ENCODE measurements around the gene LIFR.
"Not testable (repeated sequence)": the region's sequence is repeated elsewhere in the genome, so short reads cannot be mapped to it uniquely, and the experiment has no call there.

LIFR gene

GRCh38 chr5:38546691-38547146 is 9.7 kb downstream of the LIFR start:
- no peak for FAIRE-seq

DNA sequence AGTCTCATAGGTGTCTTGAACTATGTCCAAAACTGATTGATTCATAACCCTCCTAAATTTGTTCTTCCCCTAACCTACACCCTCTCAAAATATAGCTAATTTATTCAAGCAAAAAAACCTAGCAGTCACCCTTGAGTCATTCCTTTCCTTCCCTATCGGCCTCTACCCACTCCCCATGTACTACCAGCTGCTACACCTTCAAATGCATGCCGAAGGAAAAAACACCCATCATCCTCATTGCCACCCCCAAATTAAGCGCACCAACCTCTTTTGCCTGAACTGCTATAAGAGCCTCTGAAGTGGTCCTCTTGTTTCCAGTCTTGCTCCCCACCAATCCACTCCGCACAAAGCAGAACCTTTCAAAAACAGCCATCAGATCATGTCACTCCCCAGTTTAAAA is 12.6 kb downstream of the LIFR start:
- FAIRE-seq, result no peak

DNA sequence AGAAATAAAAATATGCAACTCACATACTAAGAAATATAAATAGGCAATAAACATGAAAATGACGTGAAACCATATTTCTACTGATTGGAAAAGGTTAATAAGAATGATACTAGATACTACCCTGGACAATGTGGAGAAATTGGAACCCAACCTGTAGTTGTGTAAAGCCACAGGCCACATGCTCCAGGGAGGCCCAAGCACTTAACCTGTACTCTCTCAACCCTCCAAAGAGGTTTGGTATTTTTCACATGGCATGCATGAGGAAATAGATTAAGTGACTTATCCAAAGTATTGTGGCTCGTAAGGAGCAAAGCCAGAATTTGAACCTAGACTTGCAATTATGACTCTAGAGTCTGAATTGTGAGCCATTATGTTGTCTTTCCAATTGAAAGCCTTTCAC is 13.4 kb downstream of the LIFR start:
- no peak for FAIRE-seq

DNA sequence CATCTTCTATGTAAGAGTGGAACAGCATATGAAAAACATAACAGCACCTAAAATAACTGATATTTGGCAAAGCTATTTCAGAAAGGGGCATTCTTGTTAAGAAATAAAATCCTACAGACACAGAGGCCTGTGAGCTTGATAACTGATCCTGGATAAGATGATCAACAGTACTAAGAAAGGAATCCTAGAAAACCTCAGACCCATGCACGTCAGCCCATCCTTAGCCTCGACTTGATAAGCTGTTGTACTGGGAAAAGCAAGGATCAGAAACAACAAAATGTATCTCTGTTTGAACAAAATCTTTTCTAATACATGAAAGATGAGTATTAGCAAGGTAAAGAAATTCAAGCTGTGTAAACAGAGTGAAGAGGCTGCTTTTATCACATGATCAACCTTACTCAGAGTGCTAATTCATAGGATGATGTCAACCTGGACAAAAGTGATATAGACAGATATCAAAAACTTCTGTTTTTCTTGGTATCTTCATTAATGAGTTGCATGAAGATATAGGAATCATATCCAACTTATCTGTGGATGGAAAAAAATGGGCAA is 15.2 kb downstream of the LIFR start:
- FAIRE-seq, result no peak

- no peak for FAIRE-seq
Measured at GRCh38 chr5:38540314-38540713, 16.1 kb downstream of the LIFR start.

GRCh38 chr5:38538161-38538560 is 18.3 kb downstream of the LIFR start:
- FAIRE-seq, result no peak

GRCh38 chr5:38537505-38537904 is 18.9 kb downstream of the LIFR start:
- no peak for FAIRE-seq

- FAIRE-seq, result no peak
Measured at GRCh38 chr5:38536968-38537367, 19.5 kb downstream of the LIFR start.

DNA sequence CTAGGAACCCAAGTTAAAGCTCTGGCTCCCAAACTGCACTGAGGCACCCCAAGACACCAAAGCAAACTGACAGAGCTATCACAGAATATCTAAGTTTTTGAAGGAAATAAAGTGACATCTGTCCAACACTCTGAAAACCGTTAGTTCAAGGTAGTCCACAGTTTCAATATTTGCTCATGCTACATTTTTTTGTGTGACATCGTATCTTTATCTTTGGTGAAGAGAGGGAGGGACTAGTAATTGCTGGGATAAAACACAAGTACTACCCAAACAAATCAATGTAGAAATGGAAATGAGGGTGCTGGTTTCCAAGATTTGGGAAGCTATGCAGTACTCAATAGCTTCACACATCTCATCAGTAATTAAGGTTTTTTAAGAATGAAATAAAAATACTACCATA is 20.6 kb downstream of the LIFR start:
- no peak for FAIRE-seq

- FAIRE-seq, result no peak
Measured at GRCh38 chr5:38535248-38535750, 21.1 kb downstream of the LIFR start.

GRCh38 chr5:38534156-38534453 is 22.3 kb downstream of the LIFR start:
- FAIRE-seq, result no peak

DNA sequence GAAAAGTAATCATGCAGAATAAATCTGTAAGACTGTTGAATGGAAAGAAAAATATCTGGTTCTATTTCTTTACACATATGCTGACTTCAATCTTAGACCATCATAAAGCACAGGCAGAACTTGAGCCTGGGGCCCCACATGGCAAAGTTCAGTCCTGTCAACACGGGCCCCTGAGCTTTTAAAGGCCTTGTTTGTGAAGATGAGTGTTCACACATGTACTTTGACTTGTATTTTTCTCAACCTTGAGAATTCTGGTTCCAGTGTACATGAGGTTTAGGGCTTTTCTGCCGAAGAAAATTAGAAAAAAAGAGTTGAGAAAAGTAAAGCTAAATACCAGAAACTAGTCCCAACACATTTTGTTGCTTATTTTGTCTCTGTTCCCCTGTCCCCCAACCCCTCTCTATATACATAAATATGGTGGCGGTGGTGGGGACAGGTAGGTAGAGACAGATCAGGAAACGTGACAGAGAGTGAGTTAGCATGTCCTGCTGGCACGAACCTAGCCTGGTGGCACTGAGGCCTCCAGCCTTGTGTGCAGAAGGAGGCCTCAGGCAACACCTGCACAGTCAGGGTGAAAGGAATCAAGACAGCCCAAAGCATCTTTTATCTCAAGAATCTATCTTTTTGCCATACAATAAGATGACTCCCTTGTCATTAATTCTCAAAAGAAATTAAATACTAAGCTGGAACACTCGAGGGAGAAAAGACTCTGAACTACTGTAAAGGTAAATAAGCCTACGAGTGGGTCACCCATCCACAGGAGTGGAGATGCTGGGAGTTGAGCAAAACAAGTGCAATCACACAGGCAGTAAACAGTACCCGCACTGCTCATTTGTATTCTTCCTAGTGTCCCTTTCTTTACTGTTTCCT is 22.9 kb downstream of the LIFR start:
- FAIRE-seq, result no peak

GRCh38 chr5:38532165-38532669 is 24.2 kb downstream of the LIFR start:
- FAIRE-seq, result no peak

DNA sequence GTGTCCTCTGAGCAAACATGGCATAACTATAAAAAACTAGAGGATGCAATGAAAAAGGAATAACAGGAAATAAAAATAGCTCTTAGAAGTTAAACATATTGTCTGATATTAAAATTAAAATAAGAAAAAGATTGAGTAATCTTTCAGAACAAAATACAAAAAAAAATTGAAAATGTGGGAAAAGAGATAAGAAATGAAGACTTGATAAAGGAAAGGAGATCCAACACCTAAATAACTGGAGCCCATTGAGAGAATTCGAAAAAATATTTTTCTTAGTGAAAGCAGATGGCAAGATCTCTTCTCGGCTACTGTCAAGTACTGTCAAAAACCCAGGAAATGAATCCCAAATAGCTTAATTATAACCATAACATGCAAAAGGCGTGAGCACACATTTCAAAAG is 24.9 kb downstream of the LIFR start:
- no peak for FAIRE-seq

- peak; percentile 75 for FAIRE-seq
Measured at GRCh38 chr5:38529955-38530646, 26.3 kb downstream of the LIFR start.

DNA sequence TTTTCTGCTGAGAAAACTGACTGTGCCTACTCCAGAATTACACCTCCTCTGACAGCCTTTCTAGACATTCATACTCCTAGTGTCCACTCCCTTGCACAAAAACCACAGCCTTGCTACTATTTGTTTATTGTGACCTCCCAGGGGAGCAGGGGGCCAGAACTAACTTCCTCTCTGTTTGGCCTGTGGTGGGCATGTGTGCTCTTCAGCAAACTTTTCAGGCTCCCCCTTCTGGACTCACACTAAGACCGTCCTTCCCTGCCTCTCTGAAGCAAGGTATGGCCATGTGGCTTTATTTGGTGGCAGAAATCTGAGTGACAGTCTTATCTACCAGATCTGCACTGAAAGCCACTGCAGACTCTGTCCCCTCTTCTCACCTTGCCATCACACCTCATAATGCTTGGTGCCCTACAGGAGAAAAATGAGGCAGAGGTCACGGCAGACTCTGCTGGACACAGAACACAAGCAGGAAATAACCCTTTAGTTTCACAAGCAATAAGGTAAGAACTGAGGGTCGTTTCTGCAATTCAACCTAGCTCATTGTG is 28.2 kb downstream of the LIFR start:
- FAIRE-seq, result no peak

DNA sequence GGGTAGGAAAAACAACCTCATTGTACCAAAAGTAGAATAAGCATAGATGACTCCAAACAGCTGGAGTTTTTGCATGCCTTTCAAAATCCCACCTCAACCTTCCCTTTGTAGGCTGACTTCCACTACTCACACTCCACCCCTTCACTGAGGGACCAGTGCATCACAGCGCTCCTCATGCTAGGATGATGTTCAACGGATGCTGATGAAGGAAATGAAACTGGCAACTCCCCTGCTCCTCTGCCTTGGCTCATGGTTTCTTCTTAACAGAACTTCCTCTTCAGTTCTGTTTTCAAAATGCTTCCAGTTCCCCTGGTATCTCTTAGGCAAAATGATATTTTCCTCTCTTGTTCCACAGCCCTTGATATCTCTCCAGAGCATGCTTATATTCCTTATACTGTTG is 29.0 kb downstream of the LIFR start:
- FAIRE-seq, result no peak

- no peak for FAIRE-seq
Measured at GRCh38 chr5:38524022-38524421, 32.4 kb downstream of the LIFR start.

- FAIRE-seq, result no peak
Measured at GRCh38 chr5:38519476-38519875, 37.0 kb downstream of the LIFR start.

DNA sequence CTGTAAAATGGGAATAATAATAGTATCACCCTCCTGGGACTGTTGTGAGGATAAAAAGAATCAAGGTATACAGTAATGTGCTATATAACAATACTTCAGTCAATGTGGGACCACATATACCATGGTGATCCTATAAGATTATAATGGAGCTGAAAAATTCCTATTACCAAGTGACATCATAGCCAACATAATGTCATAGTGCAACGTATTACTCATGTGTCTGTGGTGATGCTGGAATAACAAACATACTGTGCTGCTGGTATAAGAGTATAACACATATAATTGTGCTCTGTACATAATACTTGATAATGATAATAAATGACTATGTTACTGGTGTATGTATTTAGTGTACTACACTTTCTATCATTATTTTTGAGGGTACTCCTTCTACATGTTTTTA is 38.1 kb downstream of the LIFR start:
- FAIRE-seq, result no peak

DNA sequence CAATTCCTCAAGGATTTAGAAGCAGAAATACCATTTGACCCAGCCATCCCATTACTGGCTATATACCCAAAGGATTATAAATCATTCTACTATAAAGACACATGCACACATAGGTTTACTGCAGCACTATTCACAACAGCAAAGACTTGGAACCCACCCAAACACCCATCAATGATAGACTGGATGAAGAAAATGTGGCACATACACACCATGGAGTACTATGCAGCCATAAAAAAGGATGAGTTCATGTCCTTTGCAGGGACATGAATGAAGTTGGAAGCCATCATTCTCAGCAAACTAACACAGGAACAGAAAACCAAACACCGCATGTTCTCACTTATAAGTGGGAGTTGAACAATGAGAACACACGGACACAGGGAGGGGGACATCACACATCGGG is 39.8 kb downstream of the LIFR start:
- FAIRE-seq, result not testable (repeated sequence)

DNA sequence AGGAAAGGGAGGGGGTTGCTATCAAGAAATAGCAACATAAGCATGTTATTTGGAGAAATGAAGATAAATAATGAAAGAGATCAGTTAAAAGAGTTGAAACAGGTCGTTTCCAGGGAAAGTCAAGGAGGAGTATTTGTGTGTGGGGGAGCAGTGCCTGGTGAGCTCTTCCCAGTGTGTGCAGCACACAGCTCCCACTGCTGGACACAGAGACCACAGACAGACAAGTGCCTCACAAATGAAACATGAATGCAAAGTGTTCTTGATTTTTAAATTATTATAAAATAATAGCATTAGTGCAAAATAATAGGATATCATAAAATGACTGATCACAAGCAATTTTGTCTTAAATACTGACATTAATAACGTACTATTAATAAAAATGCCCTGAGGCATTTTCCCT is 40.8 kb downstream of the LIFR start:
- no peak for FAIRE-seq

DNA sequence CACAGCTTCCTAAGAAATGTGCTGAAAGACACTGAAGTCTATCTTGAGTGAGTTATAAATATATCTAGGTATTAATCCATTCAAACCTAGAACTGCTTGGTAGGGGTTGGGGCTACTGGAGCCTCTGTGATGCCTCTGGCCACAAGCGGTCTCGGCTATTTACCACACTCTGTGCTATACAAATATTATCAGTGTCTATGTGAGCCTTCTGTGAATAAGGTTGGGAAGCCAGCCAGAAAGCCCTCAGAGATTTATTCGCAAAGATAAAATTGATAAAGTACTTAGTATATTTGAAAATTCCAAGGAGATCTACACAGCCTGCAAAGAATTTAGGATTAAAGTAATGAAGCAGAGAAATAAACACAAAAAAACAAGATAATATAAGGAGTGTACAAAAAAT is 41.4 kb downstream of the LIFR start:
- FAIRE-seq, result no peak

GRCh38 chr5:38509185-38509584 is 47.3 kb downstream of the LIFR start:
- no peak for FAIRE-seq
